ENCODE data around the gene RBM17.
A peak's percentile ranks its signal among the peaks of the same experiment; 100 is the strongest.
"Not testable (repeated sequence)": the region's sequence is repeated elsewhere in the genome, so short reads cannot be mapped to it uniquely, and the experiment has no call there.

The RBM17 gene

GRCh38 chr10:6079044-6079443 is 9.8 kb upstream of the RBM17 start:
- no peak for DNase-seq

- DNase-seq, result no peak
Measured at GRCh38 chr10:6080417-6080973, 8.3 kb upstream of the RBM17 start.

GRCh38 chr10:6082496-6083395 is 6.1 kb upstream of the RBM17 start:
- no peak for DNase-seq

GRCh38 chr10:6083523-6084475 is 5.0 kb upstream of the RBM17 start:
- DNase-seq, result no peak

- peak in 50 of 51 donors; percentile 15 to 92 (median 76) for DNase-seq
Measured at GRCh38 chr10:6086375-6087233, 2.2 kb upstream of the RBM17 start.

GRCh38 chr10:6089334-6090219 is 743 bp downstream of the RBM17 start:
- DNase-seq, result peak in 5 of 51 donors; percentile 5 to 48 (median 30)

GRCh38 chr10:6091630-6092029 is 2.8 kb downstream of the RBM17 start:
- no peak for DNase-seq

- no peak for DNase-seq
Measured at GRCh38 chr10:6092731-6093130, 3.9 kb downstream of the RBM17 start.

- no peak for DNase-seq
Measured at GRCh38 chr10:6095810-6096570, 7.2 kb downstream of the RBM17 start.

GRCh38 chr10:6097063-6097462 is 8.2 kb downstream of the RBM17 start:
- DNase-seq, result no peak

GRCh38 chr10:6098156-6098555 is 9.3 kb downstream of the RBM17 start:
- DNase-seq, result no peak

GRCh38 chr10:6100370-6100769 is 11.5 kb downstream of the RBM17 start:
- no peak for DNase-seq

GRCh38 chr10:6101181-6101580 is 12.3 kb downstream of the RBM17 start:
- no peak for DNase-seq

- DNase-seq, result no peak
Measured at GRCh38 chr10:6102128-6102527, 13.3 kb downstream of the RBM17 start.

GRCh38 chr10:6103591-6103990 is 14.8 kb downstream of the RBM17 start:
- no peak for DNase-seq

GRCh38 chr10:6107616-6108015 is 18.8 kb downstream of the RBM17 start:
- not testable (repeated sequence) for DNase-seq

GRCh38 chr10:6108072-6108471 is 19.2 kb downstream of the RBM17 start:
- DNase-seq, result no peak

GRCh38 chr10:6108631-6109443 is 20.0 kb downstream of the RBM17 start:
- DNase-seq, result peak in 4 of 51 donors; percentile 11 to 33 (median 20)

Data from hypothalamus (tissue), 51 donors.